HG03095 (cell line): ENCODE data around the gene CRYBG1.
A peak's percentile ranks its signal among the peaks of the same experiment; 100 is the strongest.
"Not testable (repeated sequence)": the region's sequence is repeated elsewhere in the genome, so short reads cannot be mapped to it uniquely, and the experiment has no call there.

ENCODE experiments used
- ATAC-seq: cut with Tn5 transposase; IDR thresholded peaks from one replicate; pipeline ENCODE4 v1.9.1; 2021; ENCODE audit warnings: moderate library complexity; ENCODE audit not compliant: unreplicated experiment

Gene CRYBG1

DNA sequence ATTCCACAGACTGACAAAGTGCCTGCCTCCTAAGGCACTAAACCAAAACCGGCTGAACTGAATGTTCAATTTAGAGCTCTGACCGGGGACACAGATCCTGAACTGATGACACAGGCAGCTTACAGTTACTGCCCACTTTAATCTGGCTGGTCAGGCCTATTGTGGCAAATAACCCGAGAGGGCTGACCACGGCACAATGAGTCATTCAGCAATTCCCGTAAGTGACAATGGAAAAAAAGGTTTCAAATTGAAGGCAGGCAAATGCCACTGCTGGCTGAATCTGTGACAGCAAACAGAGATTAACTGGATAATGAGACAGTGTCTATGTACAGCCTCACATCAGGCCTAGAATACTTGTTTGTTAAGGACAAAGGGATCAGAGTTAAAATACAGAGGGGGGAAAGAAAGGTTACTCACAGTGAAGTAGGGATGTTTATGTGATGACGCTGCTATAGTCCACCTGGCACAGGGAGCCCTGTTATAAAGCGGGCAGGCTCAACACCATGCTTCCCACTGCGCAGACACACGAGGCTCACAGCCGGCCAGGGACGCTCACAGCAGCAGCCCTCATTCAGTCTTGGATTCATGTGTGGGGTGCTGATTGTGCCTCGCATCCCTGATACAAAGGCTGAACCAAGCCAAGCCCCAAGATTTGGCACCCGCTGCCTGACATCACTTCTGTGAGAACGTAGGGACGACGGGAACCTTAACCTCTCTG is 214.4 kb downstream of the CRYBG1 start:
- ATAC-seq = no peak

DNA sequence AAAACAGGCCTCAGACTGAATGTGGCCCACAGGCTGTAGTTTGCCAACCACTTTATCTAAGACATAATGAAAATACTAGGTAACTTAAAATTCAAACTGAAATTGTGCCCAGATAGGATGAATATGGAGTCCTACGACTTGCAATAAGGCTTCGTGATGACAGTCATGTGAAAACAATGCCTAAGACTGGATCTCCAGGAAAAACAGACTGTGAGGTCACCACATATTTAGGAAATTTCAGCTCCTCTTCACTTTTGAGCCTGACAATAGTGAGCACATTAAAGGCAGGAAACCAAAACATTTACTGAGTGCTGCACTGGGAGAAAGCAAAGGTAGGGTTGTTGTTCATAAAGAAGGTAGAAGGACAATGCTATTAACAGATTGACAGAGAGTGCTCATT is 218.8 kb downstream of the CRYBG1 start:
- ATAC-seq = no peak

DNA sequence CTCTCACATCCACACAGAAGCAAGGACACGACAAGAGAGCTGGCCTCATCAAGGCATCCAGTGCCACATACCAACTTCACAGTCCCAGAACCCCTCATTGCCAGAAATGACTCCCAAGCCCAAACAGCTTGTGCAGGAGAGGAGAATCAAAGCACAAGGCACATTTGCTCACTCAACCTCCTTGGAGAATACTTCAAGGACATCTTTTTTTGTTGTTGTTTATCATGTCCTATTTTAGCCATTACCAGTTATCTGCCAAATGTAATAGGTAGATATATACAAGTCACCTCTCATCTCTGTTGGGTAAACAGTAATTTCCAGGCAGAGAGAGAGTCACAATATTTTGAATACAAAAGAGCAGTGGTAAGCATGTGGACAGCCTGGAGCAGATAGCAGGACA is 221.0 kb downstream of the CRYBG1 start:
- ATAC-seq = no peak

DNA sequence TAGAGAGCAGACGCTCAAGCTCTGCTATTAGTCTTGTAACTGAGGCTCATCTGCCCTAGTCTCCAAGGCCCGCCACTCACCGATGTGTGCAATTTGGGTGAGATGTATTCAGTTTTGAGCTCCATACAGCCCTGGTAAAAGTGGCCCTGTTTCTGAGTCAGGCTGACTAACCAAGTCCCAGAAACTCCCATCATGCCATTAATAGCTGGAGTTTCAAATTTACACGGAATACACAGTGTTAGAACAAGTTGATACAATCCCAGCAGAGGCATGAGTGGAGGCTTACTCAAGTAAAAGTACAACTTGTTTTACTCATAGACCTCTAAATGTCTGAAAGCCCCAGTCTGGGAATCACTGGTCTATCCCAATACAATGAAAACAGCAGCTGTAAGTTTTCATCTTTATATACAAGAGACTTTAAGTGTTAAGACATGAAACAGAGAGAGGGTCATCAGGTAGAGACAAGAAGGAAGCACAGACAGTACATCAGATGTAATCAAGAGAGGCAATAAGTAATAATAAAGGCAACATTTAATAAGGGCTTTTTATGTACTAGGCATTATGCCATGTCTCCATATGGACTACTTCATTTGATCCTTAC is 226.4 kb downstream of the CRYBG1 start:
- ATAC-seq = no peak

DNA sequence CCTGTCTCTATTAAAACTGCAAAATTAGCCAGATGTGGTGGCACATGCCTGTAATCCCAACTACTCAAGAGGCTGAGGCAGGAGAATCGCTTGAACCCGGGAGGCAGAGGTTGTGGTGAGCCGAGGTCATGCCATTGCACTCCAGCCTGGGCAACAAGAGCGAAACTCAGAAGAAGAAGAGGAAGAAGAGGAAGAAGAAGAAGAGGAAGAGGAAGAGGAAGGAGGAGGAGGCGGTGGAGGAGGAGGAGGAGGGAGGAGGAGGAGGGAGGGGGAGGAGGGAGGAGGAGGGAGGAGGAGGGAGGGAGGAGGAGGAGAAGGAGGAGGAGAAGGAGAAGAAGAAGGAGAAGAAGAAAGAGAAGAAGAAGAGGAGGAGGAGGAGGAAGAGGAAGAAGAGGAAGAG is 228.4 kb downstream of the CRYBG1 start:
- not testable (repeated sequence) for ATAC-seq

DNA sequence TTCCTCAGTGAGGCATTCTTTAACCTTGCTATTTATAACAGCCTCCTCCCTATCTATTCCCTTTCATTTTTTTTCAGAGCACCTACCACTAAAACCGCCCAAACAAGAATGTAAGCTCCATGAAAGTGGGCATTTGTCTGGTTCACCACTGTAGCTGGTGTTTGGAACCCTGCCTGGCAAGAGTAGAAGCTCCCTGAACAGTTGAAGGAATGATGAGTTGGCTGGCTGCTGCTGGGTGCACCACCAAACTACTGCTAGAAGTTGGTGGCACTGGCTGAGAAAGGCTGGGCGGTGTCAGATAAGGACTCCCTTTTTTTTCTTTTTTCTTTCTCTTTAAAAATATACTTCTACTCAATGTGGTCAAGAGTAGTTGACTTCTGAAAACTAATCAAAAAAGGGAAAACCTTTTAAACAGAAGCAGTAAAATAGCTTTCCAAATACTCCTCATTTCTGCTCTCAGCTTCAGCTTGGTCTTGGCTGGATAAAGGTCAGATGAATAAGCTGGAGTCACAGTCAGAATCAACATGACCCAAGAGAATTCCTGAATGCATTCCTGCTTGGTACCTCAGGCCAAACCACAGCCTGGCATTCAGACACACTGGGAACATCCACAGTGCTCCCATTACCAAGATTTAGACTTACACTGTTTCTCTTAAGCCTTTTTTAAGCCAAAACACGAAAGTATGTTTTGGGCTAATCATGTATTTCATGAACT is 230.8 kb downstream of the CRYBG1 start:
- no peak for ATAC-seq

DNA sequence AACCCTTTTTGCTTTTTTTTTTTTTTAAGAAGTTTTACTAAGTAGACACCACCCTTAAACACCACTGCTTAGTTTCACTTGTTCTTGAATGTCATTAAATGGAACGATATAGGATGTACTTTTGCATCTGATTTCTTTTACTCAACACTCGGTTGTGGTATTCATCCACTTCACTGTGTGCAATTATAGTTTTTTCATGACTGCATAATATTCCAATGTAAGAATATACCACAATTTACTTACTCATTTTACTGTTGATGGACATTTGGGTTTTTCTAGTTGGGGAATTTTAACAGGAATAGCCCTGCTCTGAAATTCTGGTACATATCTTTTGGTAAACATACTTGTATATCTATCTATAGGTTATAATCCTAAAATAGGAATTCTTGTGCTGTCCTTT is 238.9 kb downstream of the CRYBG1 start:
- no peak for ATAC-seq

DNA sequence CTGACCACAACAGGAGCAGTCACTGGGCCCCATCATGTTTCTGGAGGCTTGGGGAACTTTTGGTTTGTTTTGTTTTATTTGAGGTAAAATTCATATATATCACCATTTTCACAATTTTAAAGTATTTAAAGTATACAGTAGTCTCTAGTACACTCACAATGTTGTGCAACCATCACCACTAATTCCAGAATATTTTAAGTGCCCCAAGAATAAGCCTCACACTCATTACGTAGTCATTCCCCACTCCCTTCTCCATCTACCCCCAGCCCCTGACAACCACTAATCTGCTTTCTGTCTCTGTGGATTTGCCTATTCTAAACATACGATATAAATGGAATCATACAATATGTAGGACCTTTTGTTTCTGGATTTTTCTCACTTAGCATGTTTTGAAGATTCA is 239.8 kb downstream of the CRYBG1 start:
- no peak for ATAC-seq

DNA sequence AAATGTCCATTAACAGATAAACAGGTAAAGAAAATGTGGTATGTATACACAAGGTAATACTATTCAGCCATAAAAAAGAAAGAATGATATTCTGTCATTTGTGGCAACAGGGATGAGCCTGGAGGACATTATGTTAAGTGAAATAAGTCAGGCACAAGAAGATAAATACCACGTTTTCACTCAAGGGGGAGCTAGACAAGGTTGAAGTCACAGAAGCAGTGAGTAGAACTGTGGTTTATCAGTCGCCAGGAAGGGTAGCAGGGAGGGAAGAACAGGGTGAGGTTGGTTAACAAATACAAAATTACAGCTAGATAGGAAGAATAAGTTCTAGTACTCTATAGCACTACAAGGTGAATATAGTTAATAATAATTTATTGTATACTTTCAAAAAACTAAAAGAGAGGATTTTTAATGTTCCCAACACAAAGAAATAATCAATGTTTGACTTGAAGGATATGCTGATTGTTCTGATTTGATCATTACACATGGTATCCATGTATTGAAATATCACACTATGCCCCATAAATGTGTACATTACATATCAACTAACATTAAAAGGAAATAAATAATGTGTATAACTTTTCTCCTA is 247.7 kb downstream of the CRYBG1 start:
- ATAC-seq = peak; percentile 62

DNA sequence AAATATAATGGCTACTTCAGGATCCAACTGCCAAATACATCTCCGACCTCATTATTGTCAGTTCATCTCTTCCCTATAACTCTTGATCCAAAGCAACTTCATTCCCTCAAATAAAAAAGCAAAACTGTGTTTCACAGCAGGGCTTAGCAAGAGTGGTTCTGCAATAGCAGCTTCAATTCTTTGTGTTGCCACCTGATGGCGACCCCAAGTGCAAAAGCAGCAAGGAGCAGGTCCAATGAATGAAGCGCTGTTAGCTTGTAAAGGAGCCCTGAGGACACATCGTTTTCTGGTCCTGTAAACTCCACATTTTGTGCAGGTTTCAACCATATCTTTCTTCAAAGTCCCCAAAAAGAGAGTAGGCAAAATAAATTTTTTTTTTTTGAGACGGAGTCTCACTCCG is 249.2 kb downstream of the CRYBG1 start:
- ATAC-seq = no peak

DNA sequence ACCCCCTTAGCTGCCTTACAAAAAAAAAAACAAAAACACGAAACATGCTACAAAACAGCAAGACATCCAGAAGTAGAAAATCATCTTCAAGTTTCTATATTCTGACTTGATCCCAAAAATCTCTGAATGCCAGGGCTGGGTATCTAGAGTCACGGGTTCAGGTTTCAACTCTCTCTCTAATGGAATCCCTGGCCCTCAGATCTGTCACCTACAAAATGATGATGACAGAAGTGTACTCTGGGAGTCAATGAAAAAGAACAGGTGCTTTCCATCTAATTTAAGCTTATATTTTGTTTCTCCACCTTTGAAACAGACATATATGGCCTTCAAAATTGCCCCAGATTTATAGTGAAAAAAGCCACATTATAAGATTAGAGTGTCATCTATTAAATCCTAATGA is 250.5 kb downstream of the CRYBG1 start:
- no peak for ATAC-seq

DNA sequence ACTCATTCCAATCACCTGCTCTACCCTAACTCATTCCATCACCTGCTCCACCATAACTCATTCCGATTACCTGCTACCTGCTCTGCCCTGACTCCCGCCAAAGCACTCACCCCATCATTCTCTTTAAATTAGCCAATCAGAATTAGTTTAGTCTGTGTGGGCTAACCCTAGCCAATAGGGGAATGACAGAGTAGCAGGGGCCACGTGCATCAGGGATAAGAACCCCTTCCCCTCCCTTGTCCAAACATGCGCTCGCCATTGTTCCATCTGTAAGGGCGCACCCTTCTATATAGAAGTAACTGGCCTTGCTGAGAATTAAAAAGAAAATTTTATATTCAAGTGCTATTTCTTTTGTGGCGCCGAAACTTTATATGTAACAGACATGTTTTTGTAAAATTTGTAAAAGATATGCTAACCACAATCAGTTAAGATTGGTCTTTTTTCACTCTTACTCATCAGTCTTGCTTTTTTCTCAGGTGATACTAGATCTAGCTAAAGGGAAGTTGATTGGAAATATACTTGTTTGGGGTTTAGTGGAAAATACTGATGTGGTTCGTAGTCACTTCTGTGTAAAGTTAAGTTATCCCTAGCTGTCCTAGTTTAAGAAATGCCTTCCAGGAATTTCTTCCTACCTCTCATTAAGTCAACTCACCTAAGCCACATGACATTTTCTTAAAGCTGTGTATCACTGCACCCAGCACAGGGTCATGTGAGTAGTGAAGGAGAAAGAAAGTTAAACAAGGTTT is 252.3 kb downstream of the CRYBG1 start:
- no peak for ATAC-seq

DNA sequence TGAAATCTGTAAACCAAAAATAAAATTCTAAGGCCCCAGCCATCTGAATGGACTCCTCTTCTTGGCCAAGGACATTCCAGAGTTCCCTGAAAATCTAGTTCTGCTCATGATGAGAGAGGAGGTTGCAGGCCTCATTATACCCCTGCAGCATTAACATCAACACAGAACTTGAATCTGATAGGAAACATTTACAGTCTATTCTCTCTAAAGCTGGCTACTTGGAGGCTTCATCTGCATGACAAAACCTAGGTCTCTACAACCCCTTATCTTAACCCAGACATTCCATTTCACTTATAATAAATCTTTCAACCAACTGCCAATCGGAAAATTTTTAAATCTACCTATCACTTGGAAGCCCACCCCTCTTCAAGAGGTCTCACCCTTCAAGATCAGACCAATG is 253.1 kb downstream of the CRYBG1 start:
- no peak for ATAC-seq

DNA sequence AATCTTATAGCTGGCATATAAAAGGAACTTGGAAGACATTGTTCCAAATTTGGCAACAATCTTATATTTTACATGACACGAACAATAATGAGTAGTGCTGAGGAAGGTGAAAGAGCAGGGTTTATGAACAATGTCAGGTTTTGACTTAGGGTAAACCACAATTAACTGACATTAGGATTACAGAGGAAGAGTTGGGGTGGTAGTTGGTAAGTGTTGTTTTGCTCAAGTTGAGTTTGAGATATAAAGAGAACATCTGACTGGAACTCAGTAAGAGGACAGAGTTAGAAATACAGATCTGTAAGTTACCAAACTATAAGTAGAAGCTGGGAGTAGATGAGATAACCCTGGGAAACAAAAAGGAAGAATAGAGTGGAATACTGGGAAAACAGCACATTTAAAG is 253.6 kb downstream of the CRYBG1 start:
- no peak for ATAC-seq

DNA sequence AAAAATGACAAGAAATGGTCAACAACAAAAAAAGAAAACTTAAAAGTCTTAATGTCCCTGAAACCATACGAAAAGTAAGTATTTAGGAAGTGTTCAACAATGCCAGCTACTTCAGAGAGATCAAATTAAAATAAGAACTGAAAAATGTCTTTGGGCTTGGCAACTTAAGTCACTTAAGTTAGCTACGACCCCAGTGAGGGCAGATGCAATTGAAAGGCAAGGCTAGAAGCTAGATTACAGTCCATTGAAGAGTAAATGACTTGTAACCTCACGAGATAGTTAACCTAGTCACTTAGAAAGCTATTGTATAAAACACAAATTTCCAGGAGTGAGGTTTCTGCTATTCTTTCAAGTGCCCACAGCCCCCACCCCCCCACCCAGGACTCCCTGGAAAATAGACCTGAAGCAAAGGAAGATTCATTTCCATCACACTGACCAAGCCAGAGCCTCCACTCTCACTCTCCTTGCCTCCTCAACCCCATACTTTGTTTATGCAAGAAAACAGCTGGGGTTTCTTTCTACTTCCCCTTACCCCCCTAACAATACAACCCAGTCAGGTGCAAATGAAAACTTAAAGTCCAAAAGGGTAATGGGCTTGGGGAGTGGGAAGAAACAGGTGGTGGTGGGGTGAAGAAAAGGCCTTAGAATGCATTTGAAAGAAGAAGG is 254.2 kb downstream of the CRYBG1 start:
- no peak for ATAC-seq

DNA sequence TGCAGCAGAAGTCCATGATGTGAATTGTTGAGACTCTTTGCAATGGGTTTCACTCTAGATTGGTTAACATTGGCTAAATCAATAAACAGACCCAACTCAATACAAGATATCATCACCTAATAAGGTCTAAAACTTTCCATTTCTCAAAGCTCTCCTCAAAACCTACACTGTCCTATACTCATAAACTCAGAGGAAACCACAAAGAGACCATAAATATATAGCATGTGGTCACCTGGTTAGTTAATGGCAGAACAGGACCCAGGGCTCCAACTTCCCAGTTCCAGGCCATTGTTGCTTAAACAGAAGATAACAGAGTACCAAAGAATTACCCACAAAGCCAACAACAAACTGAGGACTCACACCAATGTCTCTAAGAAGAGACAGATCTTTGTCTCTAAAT is 256.8 kb downstream of the CRYBG1 start:
- ATAC-seq = no peak

DNA sequence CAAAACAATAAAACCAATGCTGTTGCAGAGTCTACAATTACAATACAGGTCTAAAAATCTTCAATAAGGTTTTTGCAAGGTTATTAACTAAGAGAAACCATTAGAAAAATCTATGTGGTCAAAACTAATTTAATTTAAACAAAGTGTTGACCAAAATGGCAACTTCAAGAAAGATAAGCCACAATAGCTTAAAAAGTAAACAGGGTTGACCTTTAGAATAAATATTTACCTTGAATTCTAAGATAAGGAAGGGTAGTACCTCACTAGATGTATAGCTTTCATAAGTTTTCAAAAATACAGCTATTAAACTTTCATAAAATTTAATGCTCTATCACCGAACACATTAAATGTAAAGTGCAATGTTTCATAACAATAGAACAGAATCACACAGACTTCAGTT is 257.3 kb downstream of the CRYBG1 start:
- no peak for ATAC-seq

DNA sequence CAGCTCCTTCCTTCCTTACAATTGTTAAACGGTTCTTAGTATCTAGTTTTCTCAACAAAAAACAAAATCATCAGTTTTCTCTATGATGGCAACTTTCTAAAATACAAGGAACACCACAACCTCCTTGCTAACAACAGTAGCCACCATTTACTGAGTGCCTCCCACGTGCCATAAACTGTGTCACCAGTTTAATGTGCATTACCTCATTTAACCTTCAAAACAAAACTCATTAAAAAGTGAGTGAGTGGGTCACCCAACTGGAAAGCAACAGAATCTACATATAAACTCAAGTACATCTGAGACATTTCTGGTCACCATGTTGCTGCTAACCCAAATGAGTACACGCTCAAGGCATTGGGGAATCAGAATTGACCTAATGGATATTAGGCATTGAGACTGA is 257.8 kb downstream of the CRYBG1 start:
- no peak for ATAC-seq

DNA sequence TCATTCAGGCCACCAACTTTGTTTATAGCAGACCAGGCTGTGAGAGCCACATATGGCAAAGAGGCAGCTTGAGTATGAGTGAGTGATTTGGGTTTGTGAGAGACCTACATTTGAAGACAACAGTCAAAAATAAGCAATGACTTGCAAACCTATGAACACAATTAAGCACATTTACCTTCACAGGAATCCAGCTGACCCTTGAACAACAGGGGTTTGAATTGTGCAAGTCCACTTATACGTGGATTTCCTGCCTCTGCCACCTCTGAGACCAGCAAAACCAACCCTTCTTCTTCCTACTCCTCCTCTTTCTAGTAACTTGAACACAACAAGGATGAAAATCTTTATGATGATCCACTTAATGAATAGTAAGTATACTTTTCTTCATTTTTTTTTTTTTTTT is 258.7 kb downstream of the CRYBG1 start:
- ATAC-seq = no peak

DNA sequence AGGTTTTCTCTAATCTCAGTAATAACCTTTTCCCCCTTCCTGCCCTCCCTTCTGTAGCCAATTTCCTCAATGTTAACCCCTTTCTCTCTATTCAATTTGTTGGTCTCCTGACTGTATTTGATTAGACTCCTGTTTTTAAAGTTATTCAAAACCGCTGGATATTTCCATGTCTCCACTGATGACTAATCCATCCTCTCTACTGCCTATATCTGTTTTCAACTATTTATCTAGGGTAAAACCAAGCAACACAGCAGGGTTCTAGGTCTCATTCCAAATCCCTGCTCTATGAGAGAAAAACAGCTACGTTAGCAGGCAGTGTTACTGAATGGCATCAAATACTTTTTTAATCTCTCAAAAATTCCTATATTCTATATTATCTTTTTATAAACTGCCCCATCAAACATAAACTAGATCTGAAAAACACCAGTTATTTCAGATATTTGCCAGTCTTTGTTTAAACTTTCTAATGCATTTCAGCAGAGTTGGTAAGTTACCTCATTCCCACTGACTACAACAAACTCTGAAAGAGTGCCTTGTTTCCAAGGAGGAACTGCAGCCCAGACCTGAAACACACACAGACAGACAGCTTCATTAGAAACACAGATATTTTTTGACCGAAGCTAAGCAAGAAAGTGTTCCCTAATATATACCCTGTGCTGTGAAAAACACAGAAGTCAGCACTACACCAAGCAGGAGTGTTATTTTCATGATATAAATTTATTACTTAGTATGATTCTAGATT is 260.6 kb downstream of the CRYBG1 start:
- ATAC-seq = no peak
